GM19463 (cell line): ENCODE data around the gene UBXN1.
A peak's percentile ranks its signal among the peaks of the same experiment; 100 is the strongest.

ENCODE experiments used
- ATAC-seq: cut with Tn5 transposase; IDR thresholded peaks from one replicate; pipeline ENCODE4 v1.9.1; 2021; ENCODE audit warnings: mild to moderate bottlenecking, moderate library complexity; ENCODE audit not compliant: unreplicated experiment

UBXN1 gene, protein sequence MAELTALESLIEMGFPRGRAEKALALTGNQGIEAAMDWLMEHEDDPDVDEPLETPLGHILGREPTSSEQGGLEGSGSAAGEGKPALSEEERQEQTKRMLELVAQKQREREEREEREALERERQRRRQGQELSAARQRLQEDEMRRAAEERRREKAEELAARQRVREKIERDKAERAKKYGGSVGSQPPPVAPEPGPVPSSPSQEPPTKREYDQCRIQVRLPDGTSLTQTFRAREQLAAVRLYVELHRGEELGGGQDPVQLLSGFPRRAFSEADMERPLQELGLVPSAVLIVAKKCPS

DNA sequence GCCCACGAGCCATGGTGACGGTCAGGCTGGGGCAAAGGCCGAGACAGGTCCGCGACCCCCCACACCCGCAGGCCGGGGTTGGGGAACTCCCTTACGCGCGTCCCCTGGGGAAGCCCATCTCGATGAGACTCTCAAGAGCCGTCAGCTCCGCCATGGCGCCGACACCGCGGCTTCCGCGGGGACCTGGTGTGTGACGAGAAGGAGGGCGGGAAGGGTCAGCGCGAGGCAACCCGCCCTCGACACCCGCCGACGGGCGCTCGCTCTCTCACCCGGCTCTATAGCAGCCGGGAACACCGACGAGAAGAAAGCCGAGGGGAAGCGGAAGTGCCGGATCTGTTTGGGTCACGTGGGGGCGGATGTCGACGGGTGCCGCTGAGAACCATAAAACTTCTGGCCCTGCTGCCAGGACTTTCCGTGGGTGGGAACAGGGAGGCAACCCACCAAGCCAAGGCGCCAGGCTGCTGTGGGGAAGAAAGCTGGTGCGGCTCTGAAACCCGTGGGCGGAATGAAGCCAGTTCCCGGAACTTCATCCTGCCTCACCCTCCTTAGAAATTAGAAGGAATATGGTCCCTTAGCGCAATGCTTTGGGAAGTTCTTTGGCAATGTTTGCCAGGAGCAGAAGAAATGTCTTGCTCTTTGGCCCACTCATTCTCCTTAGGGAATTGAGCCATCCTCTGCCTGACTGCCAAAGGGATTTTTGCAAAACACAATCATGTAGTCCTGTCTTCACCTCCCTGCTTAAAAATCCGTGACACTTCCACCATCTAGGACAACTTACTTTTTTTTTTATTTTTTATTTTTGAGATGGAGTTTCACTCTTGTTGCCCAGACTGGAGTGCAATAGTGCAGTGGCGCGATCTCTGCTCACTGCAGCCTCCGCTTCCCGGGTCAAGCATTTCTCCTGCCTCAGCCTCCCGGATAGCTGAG lies at the start of gene UBXN1:
TSS of gene UBXN1 (minus strand) at position 304 of the 927 bp plus-strand sequence. CDS start at position 154, 150 bp downstream.
- no peak for ATAC-seq

DNA sequence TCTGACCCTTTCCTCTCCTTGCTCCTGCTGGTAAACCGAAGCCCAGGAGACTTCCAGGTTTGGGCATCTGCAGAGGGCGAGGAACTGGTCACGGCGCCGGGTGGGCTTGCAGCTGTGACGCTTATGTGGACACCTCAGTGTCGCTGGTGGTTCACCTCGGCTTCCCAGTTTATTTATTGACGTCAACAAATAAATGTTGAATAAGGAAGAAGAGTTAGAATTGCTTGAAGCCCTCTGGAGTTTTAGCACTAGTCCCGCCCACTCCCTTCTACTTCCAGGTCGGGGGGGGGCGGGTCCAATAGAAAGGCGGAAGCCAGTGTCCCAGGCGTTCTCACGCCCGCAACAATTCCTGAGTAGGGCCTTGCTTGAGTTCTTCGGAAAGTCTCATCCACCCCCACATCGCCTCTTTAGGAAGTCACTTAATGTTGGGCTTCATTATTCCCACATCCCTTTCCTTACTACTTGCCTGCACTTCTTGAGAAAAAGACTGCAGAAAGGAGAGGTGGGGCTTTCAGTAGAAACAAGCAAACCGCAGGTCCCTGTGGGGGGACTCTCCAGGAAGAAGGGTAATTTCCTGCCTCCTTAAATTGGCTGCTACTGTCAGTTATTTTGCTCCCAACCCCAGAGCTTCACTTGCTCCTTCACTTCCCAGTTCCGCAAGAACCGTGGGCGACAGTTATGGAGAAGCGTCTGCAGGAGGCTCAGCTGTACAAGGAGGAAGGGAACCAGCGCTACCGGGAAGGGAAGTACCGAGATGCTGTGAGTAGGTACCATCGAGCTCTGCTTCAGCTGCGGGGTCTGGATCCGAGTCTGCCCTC lies 49.5 kb upstream of the UBXN1 start, which contains the start of gene TTC9C:
TSS of gene TTC9C (plus strand) at position 316 of the 818 bp plus-strand sequence. CDS start at position 679, 363 bp downstream.
- no peak for ATAC-seq

DNA sequence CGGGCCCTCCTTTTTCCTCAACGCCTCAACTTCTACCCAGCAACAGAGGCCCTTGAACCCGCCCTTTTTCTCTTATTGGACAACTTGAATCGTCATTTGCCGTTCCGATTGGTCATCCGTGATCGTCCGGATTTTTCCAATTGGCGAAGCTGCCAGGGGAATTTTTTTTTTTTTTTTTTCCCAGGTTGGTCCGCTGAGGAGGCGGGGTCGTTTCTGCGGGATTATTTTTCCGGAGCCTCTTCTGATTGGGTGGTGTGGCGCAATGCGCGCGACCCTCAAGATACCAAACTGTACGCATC lies 48.9 kb upstream of the UBXN1 start:
- peak; percentile 38 for ATAC-seq

DNA sequence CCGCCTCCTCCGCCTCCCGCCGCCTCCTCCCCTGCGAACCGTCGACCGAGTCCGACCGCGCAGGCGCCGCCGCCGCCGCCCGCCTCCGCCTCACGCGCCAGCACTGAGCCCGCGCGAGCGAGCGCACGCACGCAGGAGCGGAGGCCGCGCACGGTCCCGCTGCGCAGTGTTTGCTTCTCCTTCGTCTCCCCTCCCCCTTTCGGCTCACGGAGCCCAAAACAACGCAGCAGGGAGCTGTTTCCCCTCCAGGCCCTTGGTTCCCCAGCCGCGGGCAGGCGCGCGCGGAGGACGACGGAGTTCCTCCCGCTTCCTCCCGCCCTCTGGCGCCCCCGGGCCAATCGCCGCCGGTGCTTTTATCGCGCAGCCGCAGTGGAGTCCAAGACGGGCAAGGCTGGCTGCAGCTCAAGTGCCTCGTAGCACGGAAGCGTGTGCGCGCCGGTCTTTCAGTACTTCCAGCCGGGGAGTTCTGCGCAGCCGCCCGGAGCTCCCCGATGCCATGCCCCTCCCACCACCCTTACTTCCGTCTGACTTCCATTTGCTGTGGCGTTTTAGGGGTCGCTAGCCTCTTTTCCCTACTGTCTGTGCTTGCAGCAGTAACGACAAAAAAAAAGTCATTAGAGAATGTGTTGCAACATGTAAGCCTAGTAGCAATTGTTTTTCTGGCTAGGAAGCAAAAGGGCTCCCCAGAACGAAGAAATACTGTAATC lies 48.4 kb upstream of the UBXN1 start, which contains the start of gene HNRNPUL2:
TSS of gene HNRNPUL2 (minus strand) at position 293 of the 707 bp plus-strand sequence. CDS start 301 bp downstream, outside the sequence.
- ATAC-seq = peak; percentile 73

DNA sequence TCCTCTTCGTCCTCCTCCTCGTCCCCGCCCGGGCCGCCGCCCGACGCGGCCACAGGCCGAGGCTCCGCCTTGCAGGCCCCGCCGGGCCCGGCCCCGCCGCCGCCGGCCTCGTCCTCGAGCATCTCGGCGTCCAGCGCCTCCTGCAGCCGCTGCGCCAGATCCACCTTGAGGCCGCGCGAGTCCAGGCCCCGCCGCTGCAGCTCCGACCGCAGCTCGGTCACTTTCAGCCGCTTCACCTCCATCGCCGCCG lies 48.0 kb upstream of the UBXN1 start:
- ATAC-seq = no peak

DNA sequence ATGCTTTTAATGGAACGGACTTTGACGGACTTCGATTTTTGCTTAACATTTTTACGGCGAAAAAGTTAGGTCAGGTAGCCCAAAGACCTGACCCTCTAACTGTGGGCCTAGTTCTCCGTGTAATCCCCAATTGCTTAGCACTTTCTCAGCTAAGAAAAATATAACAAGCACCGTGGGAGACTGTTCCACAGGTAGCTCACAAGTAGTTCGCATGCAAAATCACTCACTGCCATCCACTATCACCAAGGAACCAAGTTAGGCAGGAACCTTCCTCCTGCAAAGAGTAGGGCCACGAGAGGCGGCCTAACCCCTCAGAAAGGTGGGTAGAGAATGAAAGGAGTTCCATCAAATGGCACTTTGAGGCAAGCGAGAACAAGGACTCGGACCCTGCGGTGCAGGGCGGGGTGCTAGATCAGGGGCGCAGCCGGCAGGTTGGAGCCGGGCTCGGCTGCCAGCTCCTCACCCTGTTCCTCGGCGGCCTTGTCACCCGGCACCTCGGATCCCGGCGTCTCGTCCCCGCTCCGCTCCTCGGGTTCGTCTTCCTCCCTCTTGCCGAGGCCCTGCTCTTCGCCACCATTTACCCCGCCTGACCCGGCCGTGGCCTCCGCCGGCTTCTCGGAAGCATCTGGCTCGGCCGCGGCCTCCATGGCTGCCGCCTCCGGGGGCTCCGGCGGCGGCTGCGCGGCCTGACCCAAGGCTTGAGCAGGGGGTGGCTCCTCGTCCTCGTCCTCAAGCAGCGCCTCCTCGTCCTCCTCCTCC lies 47.5 kb upstream of the UBXN1 start:
- no peak for ATAC-seq

DNA sequence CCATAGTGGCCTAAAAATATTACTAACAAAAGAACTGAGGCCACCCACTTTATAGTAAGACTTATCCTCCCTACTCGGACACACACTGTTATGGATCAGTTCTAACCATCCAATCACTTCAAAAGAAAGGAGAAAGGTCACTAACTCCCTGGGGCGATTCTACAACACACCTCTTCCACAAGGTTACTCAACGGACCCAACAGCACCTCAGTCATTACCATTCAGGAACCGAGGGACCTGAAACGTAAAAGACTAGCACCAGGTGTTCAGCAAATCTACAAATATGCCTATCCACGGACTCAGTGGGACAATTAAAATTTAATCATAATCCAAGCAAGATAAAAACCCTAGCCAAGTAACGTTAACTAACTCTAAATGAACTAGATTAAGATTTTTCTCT lies 46.8 kb upstream of the UBXN1 start:
- no peak for ATAC-seq

DNA sequence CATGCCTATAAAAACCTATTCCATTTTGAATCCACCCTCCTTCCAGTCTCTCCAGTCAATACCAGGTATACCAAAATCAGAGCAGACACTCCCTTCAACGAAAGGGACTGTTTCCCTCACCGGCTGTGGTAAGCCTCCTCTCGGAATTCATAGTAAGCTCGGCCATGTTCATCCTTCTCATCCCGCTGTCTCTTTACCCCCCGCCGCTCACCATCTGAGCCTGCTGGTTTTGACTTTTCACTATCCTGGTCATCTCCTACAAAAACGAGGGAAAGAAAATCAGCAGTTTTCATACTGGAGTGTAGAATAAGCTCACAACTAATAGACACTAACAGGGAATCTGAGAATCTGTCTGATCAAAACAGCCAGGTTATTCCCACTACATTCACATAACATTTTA lies 45.3 kb upstream of the UBXN1 start:
- ATAC-seq = no peak

DNA sequence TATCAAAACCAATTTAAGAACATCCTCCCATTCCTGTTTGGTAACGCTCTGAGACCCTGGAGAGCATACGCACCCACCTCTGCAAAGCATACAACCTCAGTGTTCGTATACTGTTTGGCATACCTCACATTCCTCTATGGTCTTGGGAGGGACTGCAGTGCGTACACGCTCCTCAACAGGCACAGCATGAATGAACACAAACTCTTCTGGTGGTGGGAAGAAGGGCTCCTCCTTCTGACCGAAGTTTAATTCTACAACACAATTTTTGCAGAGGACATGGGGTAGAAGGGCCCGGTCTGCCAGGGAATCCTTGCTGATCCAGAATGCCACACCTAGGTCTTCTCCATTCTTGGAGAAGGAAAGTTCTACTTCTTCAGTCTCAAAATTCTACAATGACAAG lies 43.1 kb upstream of the UBXN1 start:
- ATAC-seq = no peak

DNA sequence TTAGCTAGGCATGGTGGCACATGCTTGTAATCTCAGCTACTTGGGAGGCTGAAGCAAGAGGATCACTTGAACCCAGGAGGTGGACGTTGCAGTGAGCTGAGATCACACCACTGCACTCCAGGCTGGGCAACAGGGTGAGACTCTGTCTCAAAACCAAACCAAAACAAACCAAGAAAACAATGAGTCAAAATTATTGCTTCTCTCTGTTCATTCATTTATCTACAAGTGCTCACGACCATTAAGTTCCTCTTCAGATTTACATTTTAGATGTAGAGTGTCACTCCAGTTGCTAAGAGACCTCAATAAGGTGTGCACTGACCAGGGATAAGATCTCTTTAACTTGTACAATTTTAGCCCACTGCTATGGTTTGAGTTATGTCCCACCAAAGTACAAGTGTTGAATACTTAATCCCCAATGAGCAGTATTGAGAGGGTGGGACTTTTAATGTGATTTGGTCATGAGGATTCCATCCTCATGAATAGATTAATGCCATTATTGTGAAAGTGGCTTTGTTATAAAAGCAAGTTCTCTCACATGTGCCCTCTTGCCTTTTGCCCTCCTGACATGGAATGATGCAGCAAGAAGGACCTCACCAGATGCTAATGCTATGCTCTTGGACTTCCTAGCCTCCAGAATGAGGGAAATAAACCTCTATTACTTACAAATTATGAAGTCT lies 40.6 kb upstream of the UBXN1 start:
- ATAC-seq = no peak

DNA sequence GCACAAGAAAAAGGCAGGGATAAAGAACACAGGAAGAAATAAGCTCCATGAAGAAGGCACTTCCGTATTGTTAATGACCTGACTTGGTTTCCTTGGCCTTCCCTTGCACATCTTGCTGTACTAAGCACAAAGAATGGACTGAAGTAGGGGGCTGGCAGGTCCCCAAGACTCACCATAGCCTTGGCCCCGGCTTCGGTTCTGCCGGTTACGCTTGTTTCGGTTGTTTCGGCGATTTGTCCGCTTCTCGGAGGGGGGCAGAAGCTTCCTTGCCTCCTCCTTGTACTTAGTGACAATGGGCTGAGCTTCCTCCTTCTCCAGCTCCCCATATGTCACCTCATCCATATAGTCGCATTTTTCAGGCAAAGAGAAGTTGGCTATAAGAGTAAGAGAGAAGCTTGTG lies 37.9 kb upstream of the UBXN1 start:
- ATAC-seq = no peak

DNA sequence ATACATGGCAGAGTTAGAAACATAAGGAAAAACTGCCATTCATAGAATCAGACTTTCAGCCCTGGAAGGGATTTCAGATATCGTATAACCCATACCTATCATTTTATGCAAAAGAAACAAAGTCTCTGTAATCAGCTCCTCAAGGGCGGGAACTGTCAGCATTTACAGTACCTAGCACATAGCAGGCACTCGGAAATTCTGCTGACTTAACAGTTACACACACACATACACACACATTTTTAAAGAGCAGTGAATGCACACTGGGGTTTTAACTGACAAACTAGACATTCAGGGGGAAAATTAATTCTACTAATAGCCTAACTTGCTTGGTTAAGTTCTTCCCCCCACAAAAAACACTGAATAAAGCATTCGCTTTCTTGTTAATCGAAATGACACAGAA lies 37.3 kb upstream of the UBXN1 start:
- no peak for ATAC-seq

DNA sequence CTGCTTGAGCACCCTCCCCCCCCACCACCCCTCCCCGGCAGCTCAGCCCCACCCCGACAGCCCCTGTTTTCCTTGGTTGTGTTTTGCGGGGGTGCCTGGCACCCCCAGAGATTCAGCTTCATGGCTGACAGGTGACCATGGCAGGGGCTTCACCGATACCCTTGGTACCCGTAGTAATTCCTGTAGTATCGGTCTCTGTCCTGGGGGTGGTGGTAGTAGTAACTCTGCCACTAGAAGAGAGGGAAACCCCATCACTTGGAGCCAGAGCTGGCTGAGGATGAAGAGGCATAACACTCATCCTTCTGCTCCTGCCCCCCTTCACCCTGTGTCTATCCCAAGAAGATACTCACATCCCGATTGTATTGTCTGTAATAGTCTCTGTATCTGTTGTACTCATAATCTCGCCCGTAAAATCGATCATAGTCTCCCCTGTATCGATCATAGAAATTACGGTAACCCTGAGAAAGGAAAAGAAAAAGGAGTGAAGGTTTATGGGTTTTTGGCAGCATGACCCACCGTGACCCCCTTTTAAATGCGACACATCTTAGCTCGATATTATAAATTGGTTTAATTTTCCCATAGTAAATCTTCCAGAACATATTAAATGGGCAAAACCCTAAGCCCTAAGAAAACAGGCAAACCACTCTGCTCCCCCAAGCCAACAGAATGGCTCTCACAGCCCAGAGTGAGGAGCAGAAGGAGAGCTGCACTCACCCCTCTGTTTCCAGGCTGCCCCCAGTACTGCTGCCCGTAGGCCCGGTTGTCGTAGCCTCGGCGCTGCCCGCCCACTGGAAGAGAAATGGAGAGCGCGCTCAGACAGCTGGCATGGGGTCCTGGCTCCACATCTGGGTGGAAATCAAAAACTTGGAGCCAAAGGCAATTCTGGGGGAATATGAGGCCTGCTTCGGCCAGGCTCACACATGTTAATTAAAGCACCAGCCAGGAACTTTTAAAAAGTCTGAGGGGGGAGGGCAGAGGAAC lies 36.6 kb upstream of the UBXN1 start:
- ATAC-seq = no peak

DNA sequence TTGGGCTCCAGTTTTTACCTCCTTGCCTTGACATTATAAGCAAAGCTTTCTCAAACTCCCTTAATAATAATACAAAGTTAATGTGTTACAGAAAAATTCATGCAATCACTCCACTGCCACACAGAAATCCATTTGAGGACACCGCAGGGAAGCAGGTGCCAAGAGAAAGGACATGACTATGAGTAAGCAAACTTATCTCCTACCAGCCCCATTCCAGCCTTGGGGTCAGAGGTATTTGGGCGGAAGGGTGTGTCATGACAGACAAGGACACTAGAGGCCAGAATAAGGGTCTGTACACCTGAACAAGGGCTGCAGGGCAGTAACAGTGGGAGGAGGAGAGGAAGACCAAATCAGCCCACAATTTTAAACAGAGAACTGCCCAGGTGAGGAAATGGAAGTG lies 34.5 kb upstream of the UBXN1 start:
- no peak for ATAC-seq

DNA sequence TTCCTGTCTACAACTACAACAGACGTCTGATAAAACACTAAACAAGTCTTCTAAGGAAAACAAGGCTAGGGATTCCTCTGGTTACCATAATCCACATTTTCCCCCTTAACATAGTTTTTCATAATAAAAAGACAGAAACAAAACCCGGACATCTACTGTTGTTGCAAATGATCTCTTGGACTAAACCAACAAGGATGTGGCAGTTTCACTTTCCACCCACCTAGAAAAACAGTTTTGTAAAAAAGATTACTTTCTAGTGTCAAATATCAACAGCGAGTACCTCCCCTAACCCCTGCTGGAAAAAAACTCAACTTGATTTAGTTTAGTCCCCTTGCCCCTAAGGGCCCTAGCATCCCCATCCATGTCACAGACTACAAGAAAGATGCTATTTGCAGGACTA lies 34.0 kb upstream of the UBXN1 start:
- ATAC-seq = no peak

DNA sequence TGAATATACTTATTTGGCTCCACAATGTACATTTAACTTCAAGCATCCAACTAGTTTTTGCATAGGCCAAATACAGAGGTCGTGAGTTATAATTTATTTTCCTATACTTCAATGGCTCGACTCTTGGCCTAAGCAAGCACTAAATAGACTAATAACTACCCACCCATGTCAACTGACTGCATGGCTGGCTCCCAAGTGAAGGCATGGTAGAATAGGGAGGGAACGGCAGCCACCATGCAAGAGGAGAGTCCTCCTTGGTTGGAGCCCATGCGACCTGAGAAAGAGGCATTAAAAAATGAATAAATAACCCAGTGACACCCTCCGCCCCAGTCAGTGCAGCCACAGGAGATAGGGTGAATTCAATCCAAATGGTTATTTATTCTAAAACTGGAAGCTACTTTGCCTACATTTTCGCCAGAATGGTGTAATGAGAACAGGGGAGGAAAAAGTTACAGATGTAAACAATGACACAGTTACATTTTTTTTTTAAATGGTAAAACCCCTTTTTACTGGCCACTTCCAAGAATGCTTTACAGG lies 33.5 kb upstream of the UBXN1 start:
- ATAC-seq = no peak

DNA sequence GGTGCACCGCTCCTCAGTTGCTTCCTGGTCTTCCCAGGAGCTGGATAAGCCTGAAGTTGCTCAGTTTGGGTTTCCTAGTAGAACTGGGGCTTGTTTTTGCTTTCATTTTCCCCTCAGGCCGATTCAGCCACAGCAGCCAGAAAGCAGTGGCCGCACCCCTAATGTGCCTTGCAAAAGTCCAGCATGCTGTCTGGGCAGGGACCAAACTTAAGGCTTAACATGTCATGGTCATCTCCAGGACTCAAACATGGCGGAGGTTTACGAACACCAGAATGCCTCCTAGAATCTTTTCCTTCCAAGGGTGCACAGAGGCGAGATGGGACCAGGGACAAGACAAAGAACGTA lies 31.1 kb upstream of the UBXN1 start:
- ATAC-seq = no peak
